Glomerular endothelial cell (primary cell): Measurements from ENCODE around the gene MAP4K4. TPM values are rescaled to one million over a fixed set of nuclear protein-coding genes. Genes with fewer than 3 reads are reported as not detected.

Experiments used
- DNase-seq: peaks from one replicate; pipeline ENCODE4 v3.0.0-alpha.2; 2011; ENCODE audit warnings: low read depth, low spot score; ENCODE audit errors: extremely low read depth
- total RNA-seq: library from RNA; depleted of rRNA; stranded (reverse); fragments of >200 nt; gene quantifications from 2 replicates; pipeline ENCODE4 v1.2.3, GENCODE V29; 2015

The MAP4K4 gene
- total RNA-seq, 1 donor from 2014 or later, result 305 TPM

- DNase-seq, result no peak
Measured at GRCh38 chr2:101830555-101830954, 133.0 kb downstream of the MAP4K4 start.

DNA sequence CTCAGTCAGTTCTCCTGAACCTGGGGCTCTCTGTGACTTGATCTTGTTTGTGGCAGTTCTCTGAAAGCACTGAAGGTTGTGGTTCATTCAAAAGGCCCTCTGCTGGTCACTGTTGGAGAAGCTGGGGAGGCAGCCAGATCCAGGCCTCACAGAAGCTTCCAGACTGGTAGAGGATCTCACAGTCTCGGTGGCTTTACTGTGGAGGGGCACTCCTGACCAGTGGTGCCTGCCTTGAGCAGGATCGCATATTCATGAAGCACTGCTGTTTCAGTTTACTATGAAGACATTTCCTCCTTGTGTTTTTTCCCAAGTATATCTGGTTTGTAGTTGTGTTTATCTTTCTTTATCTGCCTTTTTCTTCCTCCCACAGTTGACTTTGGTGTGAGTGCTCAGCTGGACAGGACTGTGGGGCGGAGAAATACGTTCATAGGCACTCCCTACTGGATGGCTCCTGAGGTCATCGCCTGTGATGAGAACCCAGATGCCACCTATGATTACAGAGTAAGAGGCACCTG is 133.9 kb downstream of the MAP4K4 start:
- DNase-seq, result peak; percentile 61

DNA sequence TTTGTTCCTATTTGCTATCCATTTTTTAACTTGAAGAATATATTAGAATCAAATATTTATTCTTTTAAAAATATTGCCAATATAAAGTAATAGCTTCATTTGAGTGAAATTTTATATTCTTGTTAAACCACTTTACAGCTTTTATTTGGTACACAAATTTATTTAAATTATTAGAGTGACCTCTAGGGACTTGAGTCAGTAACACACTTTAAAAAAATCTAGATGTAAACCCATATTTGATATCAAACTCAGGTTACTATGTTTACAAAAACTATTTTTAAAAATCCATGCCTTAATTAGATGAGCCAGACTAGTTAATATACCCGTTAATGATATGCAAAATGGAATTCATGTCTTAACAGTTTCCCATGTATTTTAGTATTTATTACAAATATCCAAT is 134.6 kb downstream of the MAP4K4 start:
- DNase-seq, result no peak

GRCh38 chr2:101833890-101834523 is 136.5 kb downstream of the MAP4K4 start:
- DNase-seq, result no peak

- DNase-seq, result no peak
Measured at GRCh38 chr2:101837354-101837753, 139.8 kb downstream of the MAP4K4 start.

- no peak for DNase-seq
Measured at GRCh38 chr2:101841679-101842327, 144.3 kb downstream of the MAP4K4 start.

DNA sequence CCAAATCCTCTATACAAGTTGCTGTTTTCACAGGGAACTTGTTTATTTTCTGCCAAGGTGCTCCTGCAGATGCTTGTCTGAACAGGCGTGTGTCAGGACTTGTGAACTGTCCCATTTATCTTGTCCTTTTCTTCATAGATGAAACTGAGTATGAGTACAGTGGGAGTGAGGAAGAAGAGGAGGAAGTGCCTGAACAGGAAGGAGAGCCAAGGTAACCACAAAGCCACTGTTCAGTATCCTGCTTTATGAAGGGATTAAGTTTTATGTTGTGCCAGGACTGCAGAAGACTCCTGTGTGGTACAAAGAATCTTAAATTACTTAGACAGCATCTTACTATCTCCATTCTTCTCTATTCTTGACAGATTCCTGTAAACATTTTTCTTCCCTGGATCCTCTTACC is 145.0 kb downstream of the MAP4K4 start:
- no peak for DNase-seq

DNA sequence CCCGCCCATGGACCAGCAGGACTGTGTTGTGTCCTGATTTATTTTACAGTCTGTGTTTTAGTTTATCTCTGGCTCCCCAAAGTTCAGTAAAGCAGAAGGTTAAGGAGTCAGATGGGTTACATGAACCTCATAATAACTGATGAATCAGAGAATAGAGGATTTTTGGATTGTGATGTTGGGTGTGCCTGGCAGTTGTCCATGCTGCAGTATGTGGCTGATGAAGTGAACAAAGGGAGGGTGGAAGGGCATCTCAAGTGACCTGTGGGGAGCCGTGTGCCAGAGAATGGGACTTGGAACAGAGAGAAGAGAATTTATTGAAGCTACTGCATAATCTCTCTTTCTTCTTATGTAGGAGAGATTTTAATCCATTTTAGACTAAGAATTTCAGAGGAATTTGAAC is 145.5 kb downstream of the MAP4K4 start:
- no peak for DNase-seq

- DNase-seq, result no peak
Measured at GRCh38 chr2:101843471-101843870, 146.0 kb downstream of the MAP4K4 start.

- DNase-seq, result no peak
Measured at GRCh38 chr2:101844055-101844635, 146.6 kb downstream of the MAP4K4 start.

DNA sequence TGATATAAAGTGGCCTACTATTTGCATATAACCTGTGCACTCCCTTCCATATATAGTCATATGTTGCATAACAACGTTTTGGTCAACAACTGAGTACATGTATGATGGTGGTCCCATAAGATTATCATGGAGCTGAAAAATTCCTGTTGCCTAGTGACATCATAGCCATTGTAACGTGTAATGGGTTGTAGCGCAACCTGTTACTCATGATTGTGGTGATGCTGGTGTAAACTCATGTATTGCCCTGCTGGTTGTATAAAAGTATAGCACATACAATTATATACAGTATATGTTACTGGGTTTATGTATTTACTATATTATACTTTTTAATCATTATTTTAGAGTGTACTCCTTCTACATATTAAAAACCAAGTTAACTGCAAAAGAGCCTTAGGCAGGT is 149.5 kb downstream of the MAP4K4 start:
- DNase-seq, result no peak

GRCh38 chr2:101847661-101848339 is 150.3 kb downstream of the MAP4K4 start:
- no peak for DNase-seq

GRCh38 chr2:101848769-101849410 is 151.4 kb downstream of the MAP4K4 start:
- no peak for DNase-seq

DNA sequence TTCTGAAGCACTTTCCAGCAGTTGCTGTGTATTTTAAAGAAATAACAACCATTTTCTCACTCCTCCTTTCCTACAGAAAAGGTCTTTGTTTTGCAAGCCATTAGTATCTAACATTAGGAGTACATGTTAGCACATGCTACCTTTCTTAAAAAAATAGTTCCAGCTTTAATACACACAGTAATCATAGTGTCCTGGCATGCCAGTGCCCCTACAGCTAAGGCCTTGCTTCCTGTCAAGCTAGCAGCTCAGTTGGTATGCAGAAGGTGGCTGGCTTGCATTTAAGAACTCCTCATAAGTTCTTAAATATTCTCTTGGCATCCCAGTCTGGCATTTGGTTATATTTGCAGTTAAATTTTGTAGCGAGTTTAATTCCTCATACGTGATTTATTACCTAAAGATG is 152.9 kb downstream of the MAP4K4 start:
- no peak for DNase-seq

DNA sequence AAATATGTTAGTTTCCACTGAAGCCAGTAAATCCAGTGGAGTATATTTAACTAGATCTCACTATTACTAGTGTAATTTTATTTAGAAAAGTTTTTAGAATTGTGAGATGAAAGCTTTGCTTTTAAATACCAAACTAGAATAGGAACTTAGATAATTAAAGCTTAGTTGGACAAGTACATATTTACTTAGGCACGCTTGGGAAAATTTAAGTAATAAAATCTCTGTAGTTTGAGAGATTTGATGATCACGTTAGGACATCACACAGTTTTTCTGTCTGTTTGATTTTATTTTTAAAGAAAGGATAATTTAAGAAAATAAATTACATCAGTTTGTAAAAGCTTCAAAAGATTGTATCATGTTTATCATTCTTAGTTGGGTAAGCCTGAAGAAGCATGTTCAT is 153.5 kb downstream of the MAP4K4 start:
- no peak for DNase-seq

DNA sequence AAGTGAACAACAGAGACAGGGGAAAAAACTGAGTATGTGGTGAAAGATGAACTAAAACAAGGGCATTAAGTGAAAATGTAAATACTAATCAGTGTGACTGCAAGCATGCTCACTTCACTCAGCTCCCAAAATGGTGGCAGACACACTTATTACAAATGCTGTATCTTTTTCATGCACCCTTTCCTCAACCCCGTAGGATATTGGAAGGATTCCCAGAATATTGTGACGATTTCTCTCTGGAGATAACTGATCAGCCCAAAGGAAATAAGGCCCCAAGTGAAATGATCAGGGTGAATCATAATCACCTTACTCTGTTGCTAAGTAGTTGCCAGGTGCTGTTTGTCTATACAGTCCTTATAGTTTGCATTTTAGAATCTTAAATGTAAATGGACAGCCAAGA is 155.3 kb downstream of the MAP4K4 start:
- DNase-seq, result no peak

GRCh38 chr2:101854877-101855276 is 157.4 kb downstream of the MAP4K4 start:
- DNase-seq, result no peak

- DNase-seq, result no peak
Measured at GRCh38 chr2:101855776-101856175, 158.3 kb downstream of the MAP4K4 start.

DNA sequence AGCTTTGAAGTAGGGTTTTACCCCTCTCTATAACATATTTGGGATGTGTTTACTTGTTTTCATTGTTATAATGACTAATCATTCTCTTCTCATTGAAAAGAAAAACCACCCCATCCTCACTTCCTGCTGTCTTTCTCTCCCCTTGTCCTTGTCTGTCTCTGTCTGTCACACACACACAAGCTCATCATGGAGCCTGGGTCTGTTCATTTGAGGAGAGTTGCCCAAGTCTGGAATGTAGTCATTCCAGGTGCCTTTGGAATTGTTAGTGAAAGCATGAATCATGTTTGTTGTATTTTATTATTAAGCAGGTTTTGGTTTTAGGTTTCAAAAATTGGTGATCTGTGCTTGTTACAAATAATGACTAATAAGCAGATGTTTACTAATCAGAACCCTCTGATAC is 160.7 kb downstream of the MAP4K4 start:
- DNase-seq, result no peak

DNA sequence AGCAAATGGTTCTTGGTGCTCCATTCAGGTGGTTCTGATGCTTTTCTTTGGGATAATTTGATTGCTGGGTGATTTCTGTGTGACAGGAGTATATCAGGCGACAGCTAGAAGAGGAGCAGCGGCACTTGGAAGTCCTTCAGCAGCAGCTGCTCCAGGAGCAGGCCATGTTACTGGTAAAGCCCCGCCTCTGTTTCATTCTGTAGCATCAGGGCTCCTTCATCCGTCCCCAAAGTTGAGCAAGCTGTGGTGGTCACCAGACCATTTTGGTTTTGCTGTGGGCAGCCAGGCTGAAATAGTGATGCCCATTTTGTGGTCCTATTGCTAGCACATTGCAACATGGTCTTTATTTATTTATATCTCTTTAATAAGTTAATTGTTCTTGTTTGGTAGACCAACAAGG is 161.4 kb downstream of the MAP4K4 start:
- no peak for DNase-seq

DNA sequence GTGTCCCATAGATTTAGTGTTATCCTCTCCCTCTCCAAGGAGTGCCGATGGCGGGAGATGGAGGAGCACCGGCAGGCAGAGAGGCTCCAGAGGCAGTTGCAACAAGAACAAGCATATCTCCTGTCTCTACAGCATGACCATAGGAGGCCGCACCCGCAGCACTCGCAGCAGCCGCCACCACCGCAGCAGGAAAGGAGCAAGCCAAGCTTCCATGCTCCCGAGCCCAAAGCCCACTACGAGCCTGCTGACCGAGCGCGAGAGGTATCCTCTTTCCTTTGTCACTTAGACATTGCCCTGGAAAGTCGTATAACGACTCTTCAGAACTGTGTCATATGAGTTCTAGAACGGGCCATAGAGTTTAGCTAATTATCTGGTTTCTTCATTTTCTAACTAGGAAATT is 162.1 kb downstream of the MAP4K4 start:
- DNase-seq, result no peak
